HepG2 (cell line): Measurements from ENCODE around the gene TGIF1. TPM values are rescaled to one million over a fixed set of nuclear protein-coding genes. Genes with fewer than 3 reads are reported as not detected.

Source experiments
- AGO1 ChIP-seq: fragments of 200-400 bp; formaldehyde crosslinking; IDR thresholded peaks from 2 replicates; pipeline ENCODE4 v1.6.1; 2017; ENCODE audit warnings: mild to moderate bottlenecking, low read depth, low read length, moderate library complexity; ENCODE audit not compliant: poor library complexity, severe bottlenecking
- ATF5 ChIP-seq: sonication (generic); formaldehyde crosslinking; IDR thresholded peaks from 2 replicates; pipeline ENCODE4 v1.4.0; 2020; ENCODE audit warnings: mild to moderate bottlenecking, low read depth, missing genetic modification reagents
- ATF7-NPFF ChIP-seq: sonication (generic); formaldehyde crosslinking; IDR thresholded peaks from 2 replicates; pipeline ENCODE4 v1.8.1; 2023; ENCODE audit warnings: mild to moderate bottlenecking, low read depth, missing genetic modification reagents, moderate library complexity
- ETS1 ChIP-seq: sonication (generic); formaldehyde crosslinking; IDR thresholded peaks from 2 replicates; pipeline ENCODE4 v1.4.0; 2020; ENCODE audit warnings: missing genetic modification reagents
- FIP1L1 ChIP-seq: fragments of 200-400 bp; formaldehyde crosslinking; IDR thresholded peaks from 2 replicates; pipeline ENCODE4 v1.6.1; 2018; ENCODE audit warnings: low read depth, mild to moderate bottlenecking, low read length, moderate library complexity, borderline replicate concordance; ENCODE audit not compliant: insufficient read depth
- FOXK1 ChIP-seq: sonication (generic); formaldehyde crosslinking; IDR thresholded peaks from 2 replicates; pipeline ENCODE4 v1.4.0; 2020; ENCODE audit warnings: low read depth, missing genetic modification reagents, borderline replicate concordance
- HDAC2 ChIP-seq: sonication (generic); formaldehyde crosslinking; IDR thresholded peaks from 2 replicates; pipeline ENCODE4 v1.4.0; 2020; ENCODE audit warnings: missing genetic modification reagents
- HINFP ChIP-seq: sonication (generic); formaldehyde crosslinking; IDR thresholded peaks from 2 replicates; pipeline ENCODE4 v1.4.0; 2020; ENCODE audit warnings: low read depth, mild to moderate bottlenecking, missing genetic modification reagents
- IKZF1 ChIP-seq: fragments of 450-650 bp; IDR thresholded peaks from 2 replicates; pipeline ENCODE4 v1.7.1; 2016
- LBX2 ChIP-seq: sonication (generic); formaldehyde crosslinking; IDR thresholded peaks from 2 replicates; pipeline ENCODE4 v1.5.0; 2020; ENCODE audit warnings: missing genetic modification reagents, mild to moderate bottlenecking, borderline replicate concordance
- PAF1 ChIP-seq: IDR thresholded peaks from 2 replicates; pipeline ENCODE4 v1.6.1; 2016; ENCODE audit warnings: missing genetic modification reagents, missing compliant biosample characterization
- PRMT3 ChIP-seq: sonication (generic); formaldehyde crosslinking; IDR thresholded peaks from 2 replicates; pipeline ENCODE4 v1.8.1; 2022; ENCODE audit warnings: low read depth, mild to moderate bottlenecking, moderate library complexity, missing genetic modification reagents, borderline replicate concordance
- TAF1 ChIP-seq: sonication (generic); formaldehyde crosslinking; IDR thresholded peaks from 2 replicates; pipeline ENCODE4 v1.4.0; 2020; ENCODE audit warnings: missing genetic modification reagents
- TBX2 ChIP-seq: sonication (generic); formaldehyde crosslinking; IDR thresholded peaks from 2 replicates; pipeline ENCODE4 v1.5.0; 2020; ENCODE audit warnings: missing genetic modification reagents, mild to moderate bottlenecking, borderline replicate concordance
- TCF7L2 ChIP-seq: IDR thresholded peaks from 2 replicates; pipeline ENCODE4 v1.6.1; 2011; ENCODE audit warnings: mild to moderate bottlenecking, low read depth, low read length, moderate library complexity
- ZKSCAN5 ChIP-seq: sonication (generic); formaldehyde crosslinking; IDR thresholded peaks from 2 replicates; pipeline ENCODE4 v1.5.1; 2020; ENCODE audit warnings: mild to moderate bottlenecking, missing genetic modification reagents
- ZNF251 ChIP-seq: sonication (generic); formaldehyde crosslinking; IDR thresholded peaks from 2 replicates; pipeline ENCODE4 v1.9.0; 2021; ENCODE audit warnings: mild to moderate bottlenecking, missing genetic modification reagents
- ZNF350 ChIP-seq: sonication (generic); formaldehyde crosslinking; IDR thresholded peaks from 2 replicates; pipeline ENCODE4 v1.4.0; 2020; ENCODE audit warnings: mild to moderate bottlenecking, low read depth, missing genetic modification reagents, borderline replicate concordance
- ZNF430 ChIP-seq: sonication (generic); formaldehyde crosslinking; IDR thresholded peaks from 2 replicates; pipeline ENCODE4 v1.9.0; 2021; ENCODE audit warnings: mild to moderate bottlenecking, missing genetic modification reagents
- ZNF782 ChIP-seq: sonication (generic); formaldehyde crosslinking; IDR thresholded peaks from 2 replicates; pipeline ENCODE4 v1.4.0; 2020; ENCODE audit warnings: missing genetic modification reagents, mild to moderate bottlenecking, borderline replicate concordance
- ZNF800 ChIP-seq: sonication (generic); formaldehyde crosslinking; IDR thresholded peaks from 2 replicates; pipeline ENCODE4 v1.4.0; 2020; ENCODE audit warnings: missing genetic modification reagents
- ZSCAN21 ChIP-seq: sonication (generic); formaldehyde crosslinking; IDR thresholded peaks from 2 replicates; pipeline ENCODE4 v1.8.0; 2022; ENCODE audit warnings: mild to moderate bottlenecking, missing genetic modification reagents, moderate library complexity, borderline replicate concordance
- ZSCAN31 ChIP-seq: sonication (generic); formaldehyde crosslinking; IDR thresholded peaks from 2 replicates; pipeline ENCODE4 v1.5.0; 2020; ENCODE audit warnings: low read depth, mild to moderate bottlenecking, missing genetic modification reagents
- polyA plus RNA-seq, 8 experiments: library from polyadenylated mRNA; depleted of rRNA in 3 of 8; stranded (reverse) in 7 of 8; unstranded in 1 of 8; fragments of >200 nt; fragmentation: Illumina TruSeq in 4 of 8; extraction: Trizol in 4 of 8; gene quantifications; 2 replicates each; pipeline versions ENCODE4 v1.2.1 to v1.2.3, GENCODE V29; 2011 to 2016; ENCODE audit warnings: low read depth in 4 of 8, missing spikeins in 1 of 8, mixed read lengths in 1 of 8; ENCODE audit not compliant: insufficient read depth in 1 of 8
- total RNA-seq, 5 experiments: library from RNA; depleted of rRNA; stranded (reverse); fragments of >200 nt; fragmentation: Illumina TruSeq; extraction: Trizol; gene quantifications; 2 replicates each; pipeline ENCODE4 v1.2.3, GENCODE V29; 2016; ENCODE audit warnings: low read depth in 1 of 5

Gene TGIF1
- total and polyA plus RNA-seq, 2 of the 13 experiments (the other 11 are each of a cell fraction or from before 2014, with no cell fraction given), result 50.0 to 76.1 TPM

GRCh38 chr18:3450012-3450798 is at the start of gene TGIF1 (continued):
- TF ChIP-seq PRMT3 (CRISPR knock-in tag) (no peak), PAF1 (peak; percentile 21; the same call in 1 of the 2 replicates), HINFP (no peak), ZKSCAN5 (CRISPR knock-in tag) (no peak), ZNF251 (0 out of 2 replicates have a peak, but pooled peaks have one; percentile 46), TAF1 (CRISPR knock-in tag) (peak; percentile 77), ZSCAN21 (CRISPR knock-in tag) (no peak), TBX2 (CRISPR knock-in tag) (peak; percentile 7; the same call in 1 of the 2 replicates), ZSCAN31 (no peak), AGO1 (no peak), HDAC2 (CRISPR knock-in tag) (peak; percentile 26; the same call in 1 of the 2 replicates), TCF7L2 (no peak), ZNF350 (CRISPR knock-in tag) (0 out of 2 replicates have a peak, but pooled peaks have one; percentile 38), LBX2 (CRISPR knock-in tag) (peak; percentile 45; the same call in 1 of the 2 replicates), ZNF800 (CRISPR knock-in tag) (peak; percentile 77), IKZF1 (no peak), FIP1L1 (peak; percentile 50; the same call in 1 of the 2 replicates), ETS1 (0 out of 2 replicates have a peak, but pooled peaks have one; percentile 64), ZNF430 (CRISPR knock-in tag) (peak; percentile 67; the same call in 1 of the 2 replicates), ATF7-NPFF (CRISPR knock-in tag) (peak; percentile 24; the same call in 1 of the 2 replicates), ATF5 (CRISPR knock-in tag) (0 out of 2 replicates have a peak, but pooled peaks have one; percentile 42), ZNF782 (CRISPR knock-in tag) (peak; percentile 83; the same call in 1 of the 2 replicates), FOXK1 (CRISPR knock-in tag) (no peak)
